A549 (cell line): ENCODE measurements around the gene ZC3H18. TPM values are rescaled to one million over a fixed set of nuclear protein-coding genes. Genes with fewer than 3 reads are reported as not detected.

Experiments used
- ATAC-seq, 2 experiments: fragments of 200-7000 bp in 1 of 2; fragments of >200 bp in 1 of 2; cut with Nextera tagmentation in 1 of 2; cut with Tn5 transposase in 1 of 2; 3 replicates each; pipeline versions ENCODE4 v1.8.0 to v1.9.1; 2018 to 2020; ENCODE audit warnings: mild to moderate bottlenecking in 1 of 2, moderate library complexity in 1 of 2
- CTCF ChIA-PET: fragments of 300-600 bp; sonication (Branson Sonifier 250); formaldehyde crosslinking; extraction: SDS; loops from one replicate; lab custom pipeline; 2021; ENCODE audit warnings: antibody characterized with exemption, inconsistent platforms; lab: Yijun Ruan, JAX
- POLR2A ChIA-PET: fragments of 350-600 bp; formaldehyde crosslinking; extraction: SDS; loops from one replicate; lab custom pipeline; 2021; ENCODE audit warnings: antibody characterized with exemption, inconsistent platforms; lab: Yijun Ruan, JAX
- DNase-seq, 2 experiments: peaks; one replicate each; pipeline versions ENCODE4 v3.0.0 to v3.0.0-alpha.2; 2011 to 2016; ENCODE audit warnings: low read depth in 1 of 2, low spot score in 1 of 2
- FAIRE-seq: peaks from 2 replicates; lab custom pipeline; 2011; peaks lifted over from hg19 to GRCh38; lab: Jason Lieb, UNC
- H3K27ac ChIP-seq, 2 experiments: fragments of >200 bp; sonication (Bioruptor Twin); formaldehyde crosslinking; 3 replicates each; pipeline ENCODE4 v1.5.1; 2016 to 2017
- H3K4me1 ChIP-seq: fragments of >200 bp; sonication (Bioruptor Twin); formaldehyde crosslinking; 3 replicates; pipeline ENCODE4 v1.6.1; 2016
- H3K4me2 ChIP-seq: fragments of >200 bp; sonication (Bioruptor Twin); formaldehyde crosslinking; 3 replicates; pipeline ENCODE4 v1.6.1; 2016
- H3K4me3 ChIP-seq: fragments of >200 bp; sonication (Bioruptor Twin); formaldehyde crosslinking; 3 replicates; pipeline ENCODE4 v1.5.1; 2016
- H3K9me3 ChIP-seq: fragments of >200 bp; sonication (Bioruptor Twin); formaldehyde crosslinking; 3 replicates; pipeline ENCODE4 v1.6.1; 2016
- CBX8 ChIP-seq: fragments of 200-600 bp; sonication (generic); IDR thresholded peaks from 2 replicates; pipeline ENCODE4 v1.6.1; 2016
- CHD2 ChIP-seq: fragments of 150-350 bp; IDR thresholded peaks from 2 replicates; pipeline ENCODE4 v1.6.1; 2014; ENCODE audit warnings: low read length; ENCODE audit not compliant: partially characterized antibody
- EP300 ChIP-seq, 2 experiments: fragments of >200 bp; sonication (Bioruptor Twin); formaldehyde crosslinking; IDR thresholded peaks; 2 replicates in 1 of 2; 3 replicates in 1 of 2; pipeline ENCODE4 v1.6.1; 2016 to 2017
- ESRRA ChIP-seq: fragments of 150-350 bp; IDR thresholded peaks from 2 replicates; pipeline ENCODE4 v1.6.1; 2014; ENCODE audit warnings: mild to moderate bottlenecking, low read length, borderline replicate concordance
- FOSL2 ChIP-seq, 2 experiments: fragments of 450-650 bp in 1 of 2; fragments of >200 bp in 1 of 2; sonication (Bioruptor Twin) in 1 of 2; formaldehyde crosslinking; IDR thresholded peaks; 2 replicates each; pipeline versions ENCODE4 v1.5.0 to v1.6.1; 2016 to 2020; ENCODE audit warnings: mild to moderate bottlenecking in 1 of 2, moderate library complexity in 1 of 2
- FOXS1 ChIP-seq: fragments of 250-450 bp; sonication (Bioruptor Pico); IDR thresholded peaks from 2 replicates; pipeline ENCODE4 v1.5.0; 2020; ENCODE audit warnings: mild to moderate bottlenecking, moderate library complexity
- GATA3 ChIP-seq: IDR thresholded peaks from 2 replicates; pipeline ENCODE4 v1.6.1; 2012; ENCODE audit warnings: borderline replicate concordance
- HDAC2 ChIP-seq: fragments of 200-600 bp; sonication (generic); IDR thresholded peaks from 2 replicates; pipeline ENCODE4 v1.6.1; 2016
- HEYL ChIP-seq: fragments of 250-450 bp; sonication (Bioruptor Pico); IDR thresholded peaks from 2 replicates; pipeline ENCODE4 v1.8.0; 2021; ENCODE audit warnings: mild to moderate bottlenecking, moderate library complexity
- JUN ChIP-seq, 2 experiments: fragments of >200 bp; sonication (Bioruptor Twin); formaldehyde crosslinking; IDR thresholded peaks; 2 replicates in 1 of 2; 3 replicates in 1 of 2; pipeline ENCODE4 v1.6.1; 2016 to 2017
- KDM5A ChIP-seq: fragments of 200-600 bp; sonication (generic); IDR thresholded peaks from 2 replicates; pipeline ENCODE4 v1.6.1; 2016; ENCODE audit warnings: antibody characterized with exemption, mild to moderate bottlenecking
- MAFK ChIP-seq: fragments of 450-650 bp; IDR thresholded peaks from 2 replicates; pipeline ENCODE4 v1.6.1; 2014; ENCODE audit not compliant: partially characterized antibody
- MAZ ChIP-seq: fragments of 150-350 bp; IDR thresholded peaks from 2 replicates; pipeline ENCODE4 v1.6.1; 2014; ENCODE audit warnings: antibody characterized with exemption, low read depth, low read length, borderline replicate concordance
- NR3C1 ChIP-seq: fragments of >200 bp; sonication (Bioruptor Twin); formaldehyde crosslinking; IDR thresholded peaks from 3 replicates; pipeline ENCODE4 v1.6.1; 2017
- PHF8 ChIP-seq: fragments of 200-600 bp; sonication (generic); IDR thresholded peaks from 2 replicates; pipeline ENCODE4 v1.6.1; 2016; ENCODE audit warnings: low read depth, mild to moderate bottlenecking, antibody characterized with exemption, moderate library complexity, borderline replicate concordance
- POLR2A ChIP-seq: IDR thresholded peaks from 2 replicates; pipeline ENCODE4 v1.6.1; 2012; ENCODE audit warnings: mild to moderate bottlenecking, low read length
- RFX5 ChIP-seq: fragments of 450-650 bp; IDR thresholded peaks from 2 replicates; pipeline ENCODE4 v1.7.1; 2014; ENCODE audit warnings: antibody characterized with exemption, mild to moderate bottlenecking, moderate library complexity
- TFCP2L1 ChIP-seq: fragments of 250-450 bp; sonication (Bioruptor Pico); IDR thresholded peaks from 2 replicates; pipeline ENCODE4 v1.5.0; 2021; ENCODE audit warnings: mild to moderate bottlenecking
- WGBS: methylation state at CpG from one replicate; pipeline ENCODE4 v1.1.6; 2017; ENCODE audit errors: missing lambda C conversion rate; 5-methylcytosine and 5-hydroxymethylcytosine counted together
- polyA plus RNA-seq, 4 experiments: library from polyadenylated mRNA; depleted of rRNA in 3 of 4; stranded (reverse); fragments of >200 nt; fragmentation: RNase III in 1 of 4; extraction: RNeasy Plus Mini Kit Qiagen cat#74134 plus additional on column Dnase treatment in 1 of 4; gene quantifications; 2 replicates in 3 of 4; 3 replicates in 1 of 4; pipeline ENCODE4 v1.2.3, GENCODE V29; 2011 to 2017
- TF ChIP-seq, protein P1 (sequence below): IDR thresholded peaks from 2 replicates; pipeline ENCODE4 v1.6.1; 2012
- TF ChIP-seq, protein P2 (sequence below): fragments of >200 bp; sonication (Bioruptor Twin); formaldehyde crosslinking; IDR thresholded peaks from 3 replicates; pipeline ENCODE4 v1.6.1; 2016
- TF ChIP-seq, protein P3 (sequence below): IDR thresholded peaks from 2 replicates; pipeline ENCODE4 v1.6.1; 2012; ENCODE audit warnings: low read depth, borderline replicate concordance
- TF ChIP-seq, protein P4 (sequence below): fragments of 450-650 bp; IDR thresholded peaks from 2 replicates; pipeline ENCODE4 v1.6.1; 2014; ENCODE audit warnings: antibody characterized with exemption

Gene ZC3H18
- polyA plus RNA-seq, 2 of the 4 experiments (the other 2 are of a cell fraction): 21.1 to 48.2 TPM

GRCh38 chr16:88659160-88659559, 89.0 kb downstream of the ZC3H18 start:
- H3K27ac ChIP-seq: no peak overlapping the region

GRCh38 chr16:88661468-88661867, 91.3 kb downstream of the ZC3H18 start:
- ATAC-seq: no peak
- ChIA-PET POLR2A (no interaction called here), CTCF (interaction anchor here (1.3 kb wide), 1 partner anchor 24 kb away, joined by 3 read pairs; no protein-coding TSS in a partner anchor)
- DNase-seq: no peak
- no peak for TF ChIP-seq RFX5
- no peak for TF ChIP-seq GATA3
- TF ChIP-seq FOSL2 (IDR thresholded peaks at IDR 0.05): no peak
- no peak for TF ChIP-seq FOSL2 (CRISPR knock-in tag; IDR thresholded peaks at IDR 0.05)
- TF ChIP-seq JUN (IDR thresholded peaks at IDR 0.05): no peak
- no peak for TF ChIP-seq CBX8
- peak overlapping the region; percentile 92; the same call in 2 of the 3 replicates for H3K4me2 ChIP-seq
- H3K4me3 ChIP-seq: no peak overlapping the region
- H3K4me1 ChIP-seq: peaks cover 9% of the 10 kb centered on the region; the same call in 1 of the 3 replicates
- H3K27ac ChIP-seq: no peak overlapping the region
- H3K9me3 ChIP-seq: no peaks in the 10 kb centered on the region
- 91% methylated on average over 10 of the region's 10 CpGs for WGBS
- no peak for FAIRE-seq

More at GRCh38 chr16:88659160-88659559, 89.0 kb downstream of the ZC3H18 start:
- TF ChIP-seq HEYL (CRISPR knock-in tag) (no peak), FOXS1 (CRISPR knock-in tag) (no peak)
- H3K4me3 ChIP-seq: no peak overlapping the region
- peaks cover 8% of the 10 kb centered on the region; the same call in 1 of the 3 replicates for H3K4me1 ChIP-seq
- ATAC-seq: no peak
- H3K9me3 ChIP-seq: no peaks in the 10 kb centered on the region
- FAIRE-seq: no peak
- CTCF ChIA-PET: interaction anchor here (0.7 kb wide), 1 partner anchor 14 kb away, joined by 4 read pairs; no protein-coding TSS in a partner anchor
- H3K4me2 ChIP-seq: no peak overlapping the region
- DNase-seq: no peak
- POLR2A ChIA-PET: no interaction called here
- 93% methylated on average over 25 of the region's 25 CpGs for WGBS

DNA sequence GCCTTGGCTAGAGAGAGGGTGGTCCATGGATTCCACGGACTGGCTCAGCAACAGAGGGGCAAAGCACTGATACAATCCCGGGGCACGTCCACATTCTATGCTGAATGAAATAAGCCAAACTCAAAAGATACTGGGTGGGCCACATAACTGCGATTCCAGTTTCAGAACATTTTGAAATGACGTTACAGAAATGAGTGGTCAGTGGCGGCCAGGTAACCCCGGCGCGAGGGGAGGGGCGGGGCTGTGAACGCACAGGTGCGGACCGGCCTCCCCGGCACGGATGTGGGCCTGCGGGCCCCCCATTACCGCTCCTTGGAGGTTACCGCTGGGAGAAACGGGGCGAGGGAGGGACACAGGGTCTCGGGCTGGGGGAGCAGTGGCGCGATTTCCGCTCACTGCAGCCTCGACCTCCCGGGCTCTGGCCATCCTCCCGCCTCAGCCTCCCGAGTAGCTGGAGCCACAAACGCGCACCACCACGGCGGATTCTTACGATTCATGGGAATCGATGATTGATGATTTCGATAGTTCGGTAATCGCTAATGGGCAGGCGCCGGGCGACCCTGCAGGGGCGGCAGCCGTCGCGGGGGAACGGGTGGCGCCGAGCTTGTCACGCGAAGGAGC, 92.1 kb downstream of the ZC3H18 start:
- peak overlapping the region; percentile 80 to 92 for H3K27ac ChIP-seq
- CTCF ChIA-PET: interaction anchor here (1.0 to 2.6 kb wide), 2 partner anchors 19 to 75 kb away, joined by 4 to 7 read pairs; no protein-coding TSS in a partner anchor
- POLR2A ChIA-PET: interaction anchor here (1.2 kb wide), 1 partner anchor 11 kb away, joined by 3 read pairs; no protein-coding TSS in a partner anchor
- ATAC-seq: no peak
- peak overlapping the region; percentile 91 for H3K4me3 ChIP-seq
- H3K9me3 ChIP-seq: no peaks in the 10 kb centered on the region
- peaks cover 9% of the 10 kb centered on the region; the same call in 1 of the 3 replicates for H3K4me1 ChIP-seq
- 3% methylated on average over 28 of the region's 49 CpGs for WGBS
- peak overlapping the region; percentile 92 for H3K4me2 ChIP-seq
- TF ChIP-seq HDAC2 (0 out of 2 replicates have a peak, but pooled peaks have one; percentile 56), ESRRA (no peak)
- no peak for DNase-seq
- no peak for FAIRE-seq

DNA sequence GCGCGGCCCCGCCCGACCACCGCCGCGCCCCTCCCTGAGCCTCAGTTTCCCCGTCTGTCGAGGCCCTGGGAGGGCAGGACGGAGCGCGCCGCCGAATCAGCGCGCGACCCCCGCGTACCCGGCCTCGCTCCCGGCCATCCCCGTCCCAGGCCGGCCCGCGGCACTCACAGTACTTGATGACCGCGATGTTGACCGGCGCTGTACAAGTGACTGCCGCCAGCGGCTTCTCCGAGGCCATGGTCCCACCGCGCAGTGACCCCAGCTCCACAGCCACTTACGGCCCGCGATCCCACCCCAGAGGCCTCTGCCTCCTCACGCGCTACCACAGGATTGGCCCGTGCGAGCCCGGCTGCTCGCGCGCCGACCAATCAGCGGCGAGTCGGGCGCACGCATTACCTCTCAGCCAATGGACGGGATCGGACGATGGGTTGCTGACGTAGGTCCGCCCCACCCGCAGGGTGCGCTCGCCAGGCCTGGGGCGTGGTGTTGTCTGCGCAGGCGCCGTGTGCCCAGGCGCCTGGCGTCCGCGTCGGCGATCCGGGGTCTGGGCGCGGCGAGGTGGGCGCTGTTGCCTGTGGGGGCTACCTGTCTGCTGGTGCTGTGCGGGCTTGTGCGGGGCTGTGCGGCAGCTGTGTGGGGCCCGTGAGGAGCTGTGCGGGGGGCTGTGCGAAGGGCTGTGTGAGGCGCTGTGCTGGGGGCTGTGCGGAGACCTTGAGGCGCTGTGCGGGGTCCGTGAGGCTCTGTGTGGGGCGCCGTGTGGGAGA, 92.8 kb downstream of the ZC3H18 start, which contains the start of gene MVD:
TSS of gene MVD (minus strand) at position 249 of the 764 bp plus-strand sequence. CDS start at position 238, 11 bp downstream.
- Histone ChIP-seq H3K27ac (peak within 1 kb of the TSS; percentile 80 to 92), H3K4me2 (peak within 1 kb of the TSS; percentile 92), H3K4me1 (peaks cover 9% of the 10 kb centered on the region; the same call in 1 of the 3 replicates), H3K9me3 (no peaks in the 10 kb centered on the region), H3K4me3 (peak within 1 kb of the TSS; percentile 91)
- ATAC-seq (peak; percentile 97 to 99), DNase-seq (peak; percentile 98 to 99), FAIRE-seq (peak; percentile 46)
- 0% methylated on average over 6 of the region's 88 CpGs for WGBS
- ChIA-PET POLR2A (interaction anchor here (1.2 kb wide), 1 partner anchor 11 kb away, joined by 3 read pairs; no protein-coding TSS in a partner anchor), CTCF (interaction anchor here (1.0 to 2.6 kb wide), 3 partner anchors 12 to 75 kb away, joined by 3 to 7 read pairs (median 4); no protein-coding TSS in a partner anchor)
- 0 out of 2 replicates have a peak, but pooled peaks have one; percentile 18 for TF ChIP-seq KDM5A
- peak; percentile 15 for TF ChIP-seq MAFK
- TF ChIP-seq EP300 (IDR thresholded peaks at IDR 0.05): no peak
- no peak for TF ChIP-seq CHD2
- TF ChIP-seq PHF8: peak; percentile 80
- TF ChIP-seq NR3C1: no peak
- TF ChIP-seq, protein P1, sequence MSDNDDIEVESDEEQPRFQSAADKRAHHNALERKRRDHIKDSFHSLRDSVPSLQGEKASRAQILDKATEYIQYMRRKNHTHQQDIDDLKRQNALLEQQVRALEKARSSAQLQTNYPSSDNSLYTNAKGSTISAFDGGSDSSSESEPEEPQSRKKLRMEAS: peak; percentile 79
- peak; percentile 97 for TF ChIP-seq POLR2A
- no peak for TF ChIP-seq MAZ
- 0 out of 2 replicates have a peak, but pooled peaks have one; percentile 15 for TF ChIP-seq GATA3
- TF ChIP-seq RFX5: peak; percentile 89
- 0 out of 2 replicates have a peak, but pooled peaks have one; percentile 55 for TF ChIP-seq TFCP2L1 (CRISPR knock-in tag)
- TF ChIP-seq, protein P2, sequence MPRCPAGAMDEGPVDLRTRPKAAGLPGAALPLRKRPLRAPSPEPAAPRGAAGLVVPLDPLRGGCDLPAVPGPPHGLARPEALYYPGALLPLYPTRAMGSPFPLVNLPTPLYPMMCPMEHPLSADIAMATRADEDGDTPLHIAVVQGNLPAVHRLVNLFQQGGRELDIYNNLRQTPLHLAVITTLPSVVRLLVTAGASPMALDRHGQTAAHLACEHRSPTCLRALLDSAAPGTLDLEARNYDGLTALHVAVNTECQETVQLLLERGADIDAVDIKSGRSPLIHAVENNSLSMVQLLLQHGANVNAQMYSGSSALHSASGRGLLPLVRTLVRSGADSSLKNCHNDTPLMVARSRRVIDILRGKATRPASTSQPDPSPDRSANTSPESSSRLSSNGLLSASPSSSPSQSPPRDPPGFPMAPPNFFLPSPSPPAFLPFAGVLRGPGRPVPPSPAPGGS: peak; percentile 51; the same call in 1 of the 3 replicates
- TF ChIP-seq, protein P3, sequence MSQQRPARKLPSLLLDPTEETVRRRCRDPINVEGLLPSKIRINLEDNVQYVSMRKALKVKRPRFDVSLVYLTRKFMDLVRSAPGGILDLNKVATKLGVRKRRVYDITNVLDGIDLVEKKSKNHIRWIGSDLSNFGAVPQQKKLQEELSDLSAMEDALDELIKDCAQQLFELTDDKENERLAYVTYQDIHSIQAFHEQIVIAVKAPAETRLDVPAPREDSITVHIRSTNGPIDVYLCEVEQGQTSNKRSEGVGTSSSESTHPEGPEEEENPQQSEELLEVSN: 0 out of 2 replicates have a peak, but pooled peaks have one; percentile 59
- TF ChIP-seq, protein P4, sequence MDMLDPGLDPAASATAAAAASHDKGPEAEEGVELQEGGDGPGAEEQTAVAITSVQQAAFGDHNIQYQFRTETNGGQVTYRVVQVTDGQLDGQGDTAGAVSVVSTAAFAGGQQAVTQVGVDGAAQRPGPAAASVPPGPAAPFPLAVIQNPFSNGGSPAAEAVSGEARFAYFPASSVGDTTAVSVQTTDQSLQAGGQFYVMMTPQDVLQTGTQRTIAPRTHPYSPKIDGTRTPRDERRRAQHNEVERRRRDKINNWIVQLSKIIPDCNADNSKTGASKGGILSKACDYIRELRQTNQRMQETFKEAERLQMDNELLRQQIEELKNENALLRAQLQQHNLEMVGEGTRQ: peak; percentile 37; the same call in 1 of the 2 replicates
